Activated CD8-positive, alpha-beta memory T cell treated with anti-CD3 and anti-CD28 coated beads, Interleukin-2, amount 50 U/mL, for 4 hours (primary cell): Measurements from ENCODE around the gene BRINP2.

Experiments used
- DNase-seq: peaks from one replicate; pipeline ENCODE4 v3.0.0-alpha.2; 2020

BRINP2 gene

GRCh38 chr1:177171536-177172123, 872 bp downstream of the BRINP2 start:
- no peak for DNase-seq

GRCh38 chr1:177172272-177172671, 1.5 kb downstream of the BRINP2 start:
- DNase-seq, result no peak

GRCh38 chr1:177172866-177173265, 2.1 kb downstream of the BRINP2 start:
- no peak for DNase-seq

GRCh38 chr1:177173976-177174375, 3.2 kb downstream of the BRINP2 start:
- DNase-seq, result no peak

- DNase-seq, result no peak
These were observed 4.3 kb downstream of the BRINP2 start for GRCh38 chr1:177174921-177175634.

GRCh38 chr1:177181280-177181630, 10.5 kb downstream of the BRINP2 start:
- no peak for DNase-seq

GRCh38 chr1:177181631-177182291, 11.0 kb downstream of the BRINP2 start:
- DNase-seq, result peak; percentile 17

GRCh38 chr1:177183836-177184235, 13.1 kb downstream of the BRINP2 start:
- DNase-seq, result no peak

- DNase-seq, result no peak
These were observed 14.5 kb downstream of the BRINP2 start for GRCh38 chr1:177185209-177185608.

- no peak for DNase-seq
These were observed 15.9 kb downstream of the BRINP2 start for GRCh38 chr1:177186639-177187038.

GRCh38 chr1:177190308-177190970, 19.7 kb downstream of the BRINP2 start:
- DNase-seq, result no peak

GRCh38 chr1:177198243-177198642, 27.5 kb downstream of the BRINP2 start:
- DNase-seq, result no peak

- DNase-seq, result no peak
These were observed 29.5 kb downstream of the BRINP2 start for GRCh38 chr1:177200290-177200689.

- no peak for DNase-seq
These were observed 36.1 kb downstream of the BRINP2 start for GRCh38 chr1:177206831-177207355.

- no peak for DNase-seq
These were observed 38.2 kb downstream of the BRINP2 start for GRCh38 chr1:177208920-177209319.

- no peak for DNase-seq
These were observed 38.6 kb downstream of the BRINP2 start for GRCh38 chr1:177209357-177209756.

GRCh38 chr1:177210071-177210470, 39.3 kb downstream of the BRINP2 start:
- no peak for DNase-seq

GRCh38 chr1:177211231-177211630, 40.5 kb downstream of the BRINP2 start:
- DNase-seq, result no peak

- DNase-seq, result no peak
These were observed 45.9 kb downstream of the BRINP2 start for GRCh38 chr1:177216587-177217202.

- no peak for DNase-seq
These were observed 49.0 kb downstream of the BRINP2 start for GRCh38 chr1:177219554-177220458.

GRCh38 chr1:177223359-177223758, 52.6 kb downstream of the BRINP2 start:
- DNase-seq, result no peak
